Superior temporal gyrus (tissue), 1 donor: ENCODE data around the gene IFIT2.
A peak's percentile ranks its signal among the peaks of the same experiment; 100 is the strongest.
"Not testable (repeated sequence)": the region's sequence is repeated elsewhere in the genome, so short reads cannot be mapped to it uniquely, and the experiment has no call there.

Source experiments
- DNase-seq: peaks from one replicate; pipeline ENCODE4 v3.0.0-alpha.2; 2016; ENCODE audit errors: extremely low spot score

The IFIT2 gene

GRCh38 chr10:89301721-89302445, at the start of gene IFIT2:
TSS of gene IFIT2 (plus strand) at chr10:89302046. CDS start at chr10:89302124, 78 bp downstream.
- DNase-seq, result peak; percentile 89

GRCh38 chr10:89252225-89252585, 49.6 kb upstream of the IFIT2 start:
- DNase-seq, result no peak

GRCh38 chr10:89255091-89255579, 46.7 kb upstream of the IFIT2 start:
- DNase-seq, result not testable (repeated sequence)

GRCh38 chr10:89255793-89256192, 46.1 kb upstream of the IFIT2 start:
- no peak for DNase-seq

GRCh38 chr10:89256340-89256739, 45.5 kb upstream of the IFIT2 start:
- DNase-seq, result no peak

GRCh38 chr10:89256962-89257361, 44.9 kb upstream of the IFIT2 start:
- no peak for DNase-seq

GRCh38 chr10:89257581-89257980, 44.3 kb upstream of the IFIT2 start:
- DNase-seq, result no peak

- no peak for DNase-seq
These were observed 43.0 kb upstream of the IFIT2 start for GRCh38 chr10:89258881-89259280.

- no peak for DNase-seq
These were observed 39.5 kb upstream of the IFIT2 start for GRCh38 chr10:89262086-89263051.

GRCh38 chr10:89263091-89263490, 38.8 kb upstream of the IFIT2 start:
- no peak for DNase-seq

GRCh38 chr10:89263531-89263930, 38.3 kb upstream of the IFIT2 start:
- DNase-seq, result peak; percentile 12

GRCh38 chr10:89266721-89267453, 35.0 kb upstream of the IFIT2 start:
- DNase-seq, result peak; percentile 48

- DNase-seq, result no peak
These were observed 32.3 kb upstream of the IFIT2 start for GRCh38 chr10:89269433-89270152.

GRCh38 chr10:89270153-89270483, 31.7 kb upstream of the IFIT2 start:
- DNase-seq, result no peak

GRCh38 chr10:89271532-89271931, 30.3 kb upstream of the IFIT2 start:
- DNase-seq, result no peak

GRCh38 chr10:89273680-89274079, 28.2 kb upstream of the IFIT2 start:
- no peak for DNase-seq

- no peak for DNase-seq
These were observed 26.9 kb upstream of the IFIT2 start for GRCh38 chr10:89274928-89275327.

GRCh38 chr10:89275383-89275782, 26.5 kb upstream of the IFIT2 start:
- DNase-seq, result no peak

- DNase-seq, result peak; percentile 88
These were observed 23.8 kb upstream of the IFIT2 start for GRCh38 chr10:89278034-89278535.

- DNase-seq, result peak; percentile 22
These were observed 22.9 kb upstream of the IFIT2 start for GRCh38 chr10:89278900-89279392.

- DNase-seq, result peak; percentile 45
These were observed 22.4 kb upstream of the IFIT2 start for GRCh38 chr10:89279421-89279869.
